GM19395 (cell line): ENCODE results near the gene SLAMF9.
"Not testable (repeated sequence)": the region's sequence is repeated elsewhere in the genome, so short reads cannot be mapped to it uniquely, and the experiment has no call there.

ENCODE experiments used
- ATAC-seq: cut with Tn5 transposase; IDR thresholded peaks from one replicate; pipeline ENCODE4 v1.9.1; 2021; ENCODE audit warnings: mild to moderate bottlenecking, moderate library complexity; ENCODE audit not compliant: unreplicated experiment

The SLAMF9 gene

DNA sequence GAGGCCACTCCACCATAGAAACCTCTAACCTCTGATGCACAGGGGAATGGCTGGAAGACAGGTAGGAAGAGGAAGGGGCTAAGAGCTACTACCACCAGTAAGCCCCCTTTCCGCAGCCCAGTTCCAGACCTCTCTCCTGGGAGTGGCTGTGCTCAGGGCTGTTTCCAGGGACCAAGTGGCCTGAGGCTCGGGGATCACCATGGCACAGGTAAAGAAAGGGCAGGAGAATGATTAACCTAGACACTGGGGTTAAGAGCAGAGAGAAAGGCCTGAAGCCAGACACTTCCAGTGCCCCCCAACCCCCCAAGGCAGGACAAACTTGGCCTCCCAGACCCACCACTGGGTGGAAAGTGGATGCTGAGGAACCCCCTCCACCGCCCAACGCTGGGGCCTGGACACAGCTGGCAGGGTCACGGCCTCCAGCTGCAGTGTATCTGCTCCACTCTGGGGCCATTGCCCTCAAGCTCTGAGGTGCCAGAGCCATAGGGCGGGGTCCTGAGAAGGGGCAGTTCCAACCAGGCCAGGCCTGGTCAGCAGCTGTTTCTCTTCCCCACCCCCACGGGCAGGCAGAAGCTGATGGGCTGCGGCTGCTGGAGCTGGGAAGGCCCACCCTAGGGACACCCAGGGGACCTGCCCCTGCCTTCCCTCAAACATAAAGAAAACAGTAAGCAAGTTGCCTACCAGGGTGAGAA, 31.4 kb downstream of the SLAMF9 start:
- no peak for ATAC-seq

DNA sequence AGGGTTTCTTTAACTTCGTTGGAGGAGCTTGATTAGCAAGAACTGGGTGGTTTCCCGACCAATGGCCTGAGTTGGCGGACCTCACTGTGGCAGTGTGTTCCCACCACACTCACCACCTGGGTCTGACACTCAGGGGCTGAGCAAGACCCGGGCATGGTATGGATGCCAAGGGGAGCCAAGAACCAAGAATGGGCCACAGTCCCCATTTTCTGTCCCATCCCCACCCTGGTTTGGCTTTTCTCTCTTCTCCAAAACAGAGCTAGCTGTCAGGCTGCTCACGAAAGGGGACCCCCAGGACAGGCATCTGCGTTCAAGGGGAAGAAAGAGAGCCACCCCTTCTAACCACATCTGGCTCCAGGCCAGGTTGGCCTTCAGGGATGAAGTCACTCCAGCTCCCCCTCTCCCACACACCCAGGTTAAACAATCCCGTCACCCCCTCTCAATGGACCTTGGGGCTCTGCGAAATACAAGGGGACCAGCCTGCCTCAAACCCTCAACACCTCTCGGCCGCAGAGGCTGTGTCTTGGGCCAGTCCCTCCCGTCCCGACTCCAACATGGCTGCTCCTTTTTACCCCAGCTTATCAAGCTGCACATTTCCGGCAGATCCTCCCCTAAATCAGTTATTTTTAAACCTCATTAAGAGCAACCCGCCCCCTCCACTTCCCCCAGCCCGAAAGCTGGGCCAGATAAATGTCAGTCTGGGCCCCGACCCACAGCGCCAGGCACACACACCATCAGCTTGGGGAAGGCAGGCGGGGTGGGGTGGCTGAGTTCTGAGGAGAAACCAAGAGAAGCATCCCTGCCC, 32.1 kb downstream of the SLAMF9 start:
- no peak for ATAC-seq

GRCh38 chr1:159921251-159921650, 32.8 kb downstream of the SLAMF9 start:
- ATAC-seq: peak; percentile 26

DNA sequence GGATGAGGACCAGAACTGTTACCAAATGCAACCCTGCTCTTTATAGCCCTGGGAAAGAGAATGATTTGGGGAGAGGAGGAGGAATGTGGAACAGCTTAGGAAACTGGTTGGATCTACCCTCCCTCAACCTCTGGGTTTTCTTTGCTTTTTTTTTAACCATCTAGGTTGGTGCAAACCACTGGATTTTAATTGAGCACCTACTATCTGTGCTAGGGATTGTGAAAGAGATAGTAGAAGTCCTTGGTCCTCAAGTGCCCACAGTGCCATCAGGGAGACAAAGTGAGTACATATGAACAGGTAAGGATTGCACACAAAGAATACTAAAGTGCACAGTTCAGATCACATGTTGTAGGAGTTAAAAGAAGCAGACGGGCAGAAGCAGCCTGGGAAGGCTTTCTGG, 33.4 kb downstream of the SLAMF9 start:
- ATAC-seq: no peak

GRCh38 chr1:159920202-159920601, 33.8 kb downstream of the SLAMF9 start:
- no peak for ATAC-seq

DNA sequence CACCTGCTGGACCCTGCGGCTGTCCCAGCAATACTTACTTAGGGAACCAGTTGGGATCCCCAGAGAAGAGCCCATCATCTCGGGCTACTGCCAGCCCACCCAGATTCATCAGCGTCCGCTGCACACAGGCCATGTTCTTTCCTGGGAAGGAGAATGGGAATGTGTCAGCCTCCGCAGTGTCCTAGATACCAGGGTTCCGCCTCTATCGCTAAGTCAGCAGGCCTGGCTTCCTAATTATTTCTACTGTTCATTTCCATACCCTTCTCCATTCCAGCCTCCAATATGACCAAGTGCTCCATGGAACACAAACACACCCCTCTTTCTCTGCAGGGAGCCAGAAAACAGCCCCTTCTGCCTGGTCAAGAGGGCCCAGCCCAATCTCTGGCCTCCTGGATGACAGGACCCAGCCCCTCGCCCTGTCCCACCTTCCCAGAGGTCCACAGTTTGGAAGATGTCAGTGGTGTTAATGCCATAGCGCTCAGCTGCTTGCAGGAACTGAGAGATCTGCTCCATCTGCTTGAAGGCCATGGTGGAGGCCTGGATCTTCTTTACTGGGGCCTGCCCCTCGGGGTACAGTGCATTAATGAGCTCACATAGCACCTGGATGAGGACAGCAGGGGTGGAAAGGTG, 34.7 kb downstream of the SLAMF9 start:
- ATAC-seq: no peak

GRCh38 chr1:159918352-159919200, 35.5 kb downstream of the SLAMF9 start:
- no peak for ATAC-seq

- ATAC-seq: no peak
Measured at GRCh38 chr1:159917533-159918351, 36.3 kb downstream of the SLAMF9 start.

GRCh38 chr1:159916242-159917051, 37.6 kb downstream of the SLAMF9 start:
- no peak for ATAC-seq

DNA sequence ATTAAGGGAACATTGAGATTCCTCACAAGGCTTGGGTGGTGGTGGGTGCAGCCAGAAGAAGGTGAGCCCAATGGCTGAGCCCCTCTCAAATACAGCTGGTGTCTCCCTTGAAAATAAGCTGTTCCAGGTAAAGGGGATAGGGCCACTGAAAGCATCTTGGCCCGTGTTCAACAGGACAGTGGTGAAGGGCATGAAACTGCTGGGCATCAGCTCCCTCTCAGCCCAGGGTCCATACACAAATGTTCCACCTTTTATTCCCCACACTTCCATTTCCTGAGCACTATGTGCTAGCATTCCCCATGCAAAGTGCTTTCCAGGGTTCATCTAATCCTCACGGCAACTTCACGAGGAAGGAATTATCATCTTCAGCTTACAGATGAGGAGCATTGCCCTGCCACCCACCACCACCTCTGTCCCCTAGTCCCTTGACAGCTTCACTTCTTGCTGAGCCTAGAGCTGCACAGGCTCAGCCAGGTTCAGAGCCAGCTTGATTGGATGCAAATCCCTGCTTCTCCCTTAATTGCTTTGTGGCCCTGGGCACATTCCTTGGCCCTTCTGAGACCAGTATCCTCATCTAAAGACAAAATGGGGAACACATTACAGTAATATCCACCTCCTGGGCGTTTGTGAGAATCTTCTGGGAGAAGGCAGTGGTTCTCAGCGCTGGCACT, 38.3 kb downstream of the SLAMF9 start:
- no peak for ATAC-seq

GRCh38 chr1:159914252-159915018, 39.6 kb downstream of the SLAMF9 start:
- ATAC-seq: no peak

DNA sequence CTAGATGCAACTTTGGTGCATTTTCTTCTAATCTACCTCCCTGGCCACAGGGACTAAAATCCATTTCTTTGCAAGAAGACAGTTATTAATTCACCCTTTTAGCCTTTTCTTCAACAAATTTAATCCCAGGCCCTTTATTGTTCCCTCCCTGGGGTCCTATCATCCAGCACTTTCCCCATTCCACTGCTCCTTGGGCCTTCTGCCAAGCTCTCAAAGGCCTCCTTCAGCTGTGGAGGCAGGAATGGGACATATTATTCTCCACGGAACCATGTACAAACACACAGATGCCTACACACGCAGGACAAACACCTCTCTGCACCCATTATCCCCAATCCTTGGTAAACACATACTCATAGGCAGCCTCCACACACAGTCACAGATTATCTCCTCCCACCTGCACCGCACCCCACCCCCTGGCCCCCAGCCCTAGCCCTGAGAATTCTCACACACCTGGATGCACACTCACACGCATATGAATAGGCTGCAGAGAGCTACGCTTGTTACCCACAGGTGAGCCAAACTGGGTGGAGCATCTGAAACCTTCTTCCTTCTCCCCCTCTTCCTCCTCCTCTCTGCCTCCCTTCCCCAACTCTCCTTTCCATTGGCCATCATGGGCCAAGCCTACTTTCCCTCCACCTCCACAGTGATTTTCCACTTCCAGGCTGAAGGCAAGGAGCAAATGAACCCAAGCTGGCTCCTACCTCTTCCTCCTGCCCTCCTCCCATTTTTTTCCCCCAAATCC, 40.4 kb downstream of the SLAMF9 start:
- no peak for ATAC-seq

DNA sequence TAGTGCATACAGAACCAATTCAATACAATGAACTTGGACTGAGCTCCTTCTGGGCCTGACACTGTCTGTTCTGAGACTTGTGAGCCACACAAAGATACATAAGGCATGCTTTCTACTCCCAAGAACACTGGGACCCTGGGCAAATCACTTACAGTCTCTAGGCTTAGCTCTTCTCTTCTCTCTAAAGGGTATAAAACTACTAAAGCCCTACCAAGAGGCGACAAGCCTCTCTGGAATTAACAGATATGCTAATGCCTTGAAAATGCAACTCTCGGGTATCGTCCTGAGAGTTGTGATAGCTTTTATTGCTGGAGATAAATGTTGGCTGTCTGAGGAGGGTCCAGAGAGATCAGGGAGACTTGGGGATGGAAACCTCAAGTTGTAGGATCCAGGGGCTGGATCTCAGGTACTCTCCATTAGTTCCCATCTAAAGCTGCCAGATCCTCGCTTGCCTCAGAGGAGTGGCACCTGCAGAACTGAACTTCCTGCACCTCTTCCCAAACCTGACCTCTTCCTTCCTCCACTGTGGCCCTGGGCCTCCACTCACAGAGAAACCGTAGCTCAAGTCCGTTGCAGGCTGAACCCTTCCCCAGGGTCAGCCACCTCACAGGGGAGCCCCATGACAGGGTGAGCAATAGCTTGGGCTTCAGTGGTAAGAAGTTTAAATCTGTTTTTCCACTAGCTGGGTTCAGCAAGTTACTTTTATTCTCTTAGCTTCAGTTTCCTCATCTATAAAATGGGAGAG, 42.5 kb downstream of the SLAMF9 start:
- ATAC-seq: no peak

DNA sequence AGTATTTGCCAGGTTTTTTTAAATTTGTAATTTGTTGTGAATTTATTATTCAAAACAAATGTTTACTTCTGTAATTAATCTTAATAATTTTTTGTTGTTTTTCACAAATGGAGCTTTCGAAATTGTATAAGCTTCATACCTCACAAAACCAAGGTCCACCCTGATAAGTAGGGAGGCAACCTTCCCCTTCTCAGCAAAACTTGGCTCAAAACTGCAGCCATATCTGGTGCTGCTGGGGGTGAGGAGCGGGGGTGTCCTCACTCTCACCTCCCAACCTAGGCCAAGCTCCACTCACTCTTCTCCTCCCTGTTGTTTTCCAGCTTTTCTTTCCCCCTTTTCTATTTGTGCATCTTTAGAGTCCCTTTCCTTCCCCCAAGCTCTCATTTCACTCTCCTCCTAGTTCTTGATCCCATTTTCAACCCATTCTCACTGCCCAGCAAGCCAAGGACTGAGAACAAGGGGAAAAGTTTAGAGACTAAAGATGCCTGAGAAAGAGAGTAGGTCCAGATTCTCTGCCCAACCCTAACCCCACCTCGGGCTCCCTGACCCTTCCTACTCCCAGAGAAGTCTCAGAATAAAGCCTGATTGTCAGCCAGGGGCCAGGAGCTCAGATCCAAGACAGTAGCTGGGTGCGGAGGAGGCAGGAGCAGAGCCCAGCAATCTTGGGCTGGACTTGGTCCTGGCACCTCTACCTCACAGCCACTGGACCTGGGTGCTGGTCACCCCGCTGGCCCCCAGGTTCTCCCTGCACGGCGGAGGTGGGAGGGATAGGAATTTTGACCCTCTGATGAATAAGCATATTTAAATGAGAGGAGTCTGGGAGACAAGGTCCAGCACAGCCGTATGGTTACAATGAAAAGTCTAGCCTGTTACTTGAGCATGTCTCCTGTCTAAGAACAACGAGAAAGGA, 45.8 kb downstream of the SLAMF9 start:
- no peak for ATAC-seq

- ATAC-seq: no peak
Measured at GRCh38 chr1:159906960-159907359, 47.1 kb downstream of the SLAMF9 start.

- not testable (repeated sequence) for ATAC-seq
Measured at GRCh38 chr1:159904036-159904435, 50.0 kb downstream of the SLAMF9 start.
